ENCODE data around the gene FRMD7.

FRMD7 gene

GRCh38 chrX:132030264-132030663, 97.6 kb downstream of the FRMD7 start:
- DNase-seq: no peak
